PC-9 (cell line): Measurements from ENCODE around the gene LYPD6B. TPM values are rescaled to one million over a fixed set of nuclear protein-coding genes. Genes with fewer than 3 reads are reported as not detected.

ENCODE experiments used
- BruUV-seq: library from RNA; stranded (reverse); fragments of 400-500 nt; replicated peaks from 2 replicates; lab custom pipeline; 2021; lab: Mats Ljungman, UMichigan
- CTCF ChIA-PET: fragments of 300-600 bp; sonication (Branson Sonifier 250); formaldehyde crosslinking; loops from one replicate; lab custom pipeline; 2022; ENCODE audit warnings: antibody characterized with exemption; lab: Charles Lee
- POLR2A ChIA-PET: fragments of 300-600 bp; sonication (Branson Sonifier 250); formaldehyde crosslinking; loops from one replicate; lab custom pipeline; 2022; ENCODE audit warnings: antibody characterized with exemption; ENCODE audit not compliant: unreplicated experiment; lab: Charles Lee
- DNase-seq, 2 experiments: peaks; one replicate each; pipeline versions ENCODE4 v3.0.0 to v3.0.0-alpha.2; 2015 to 2022; ENCODE audit warnings: mixed read lengths in 1 of 2
- H2AFZ ChIP-seq: fragments of 200-600 bp; sonication (generic); 2 replicates; pipeline ENCODE4 v1.8.1; 2017; ENCODE audit warnings: antibody characterized with exemption
- H3F3A ChIP-seq: fragments of 200-600 bp; sonication (generic); 2 replicates; pipeline ENCODE4 v1.8.1; 2017; ENCODE audit warnings: antibody characterized with exemption, mild to moderate bottlenecking, low read depth; ENCODE audit not compliant: insufficient read depth
- H3K27ac ChIP-seq: fragments of 200-600 bp; sonication (generic); 2 replicates; pipeline ENCODE4 v1.6.1; 2016; ENCODE audit warnings: mixed run types
- H3K27me3 ChIP-seq: fragments of 200-600 bp; sonication (generic); 2 replicates; pipeline ENCODE4 v1.6.1; 2016; ENCODE audit warnings: low read depth, mixed run types; ENCODE audit not compliant: insufficient read depth
- H3K36me3 ChIP-seq: fragments of 200-600 bp; sonication (generic); 2 replicates; pipeline ENCODE4 v1.6.1; 2016; ENCODE audit warnings: low read depth, mixed run types
- H3K4me1 ChIP-seq: fragments of 200-600 bp; sonication (generic); replicated peaks from 2 replicates; pipeline ENCODE4 v1.6.1; 2016; ENCODE audit warnings: mixed run types; ENCODE audit not compliant: insufficient read depth
- H3K4me2 ChIP-seq: fragments of 200-600 bp; sonication (generic); 2 replicates; pipeline ENCODE4 v1.6.1; 2017; ENCODE audit warnings: mixed run types
- H3K4me3 ChIP-seq: fragments of 200-600 bp; sonication (generic); 2 replicates; pipeline ENCODE4 v1.6.1; 2016; ENCODE audit warnings: mixed run types
- H3K79me2 ChIP-seq: fragments of 200-600 bp; sonication (generic); 2 replicates; pipeline ENCODE4 v1.6.1; 2017; ENCODE audit warnings: low read depth, mixed run types
- H3K9me2 ChIP-seq: fragments of 200-600 bp; sonication (generic); 2 replicates; pipeline ENCODE4 v1.8.1; 2017; ENCODE audit warnings: mild to moderate bottlenecking; ENCODE audit not compliant: insufficient read depth
- H3K9me3 ChIP-seq: fragments of 200-600 bp; sonication (generic); 2 replicates; pipeline ENCODE4 v1.8.1; 2016; ENCODE audit warnings: low read depth; ENCODE audit not compliant: insufficient read depth
- H4K20me1 ChIP-seq: fragments of 200-600 bp; sonication (generic); 2 replicates; pipeline ENCODE4 v1.8.1; 2017; ENCODE audit not compliant: insufficient read depth
- EZH2 ChIP-seq: fragments of 200-600 bp; sonication (generic); IDR thresholded peaks from 2 replicates; pipeline ENCODE4 v1.8.0; 2017; ENCODE audit warnings: antibody characterized with exemption, low read depth
- intact Hi-C: fragments of 100-400 bp; cut with micrococcal nuclease; formaldehyde crosslinking; loops from one replicate; pipeline ENCODE4 v1.10.0; 2022; ENCODE audit not compliant: unreplicated experiment
- total RNA-seq: library from RNA; stranded (reverse); gene quantifications from 2 replicates; pipeline ENCODE4 v1.2.3, GENCODE V29; 2021
- TF ChIP-seq, protein P1 (sequence below): fragments of 200-600 bp; sonication (generic); conservative IDR thresholded peaks from 2 replicates; pipeline ENCODE4 v1.6.1; 2017; ENCODE audit warnings: mixed run types, antibody characterized with exemption, mild to moderate bottlenecking, moderate library complexity

LYPD6B gene
- total RNA-seq, 1 experiment from 2014 or later = 10.0 TPM

DNA sequence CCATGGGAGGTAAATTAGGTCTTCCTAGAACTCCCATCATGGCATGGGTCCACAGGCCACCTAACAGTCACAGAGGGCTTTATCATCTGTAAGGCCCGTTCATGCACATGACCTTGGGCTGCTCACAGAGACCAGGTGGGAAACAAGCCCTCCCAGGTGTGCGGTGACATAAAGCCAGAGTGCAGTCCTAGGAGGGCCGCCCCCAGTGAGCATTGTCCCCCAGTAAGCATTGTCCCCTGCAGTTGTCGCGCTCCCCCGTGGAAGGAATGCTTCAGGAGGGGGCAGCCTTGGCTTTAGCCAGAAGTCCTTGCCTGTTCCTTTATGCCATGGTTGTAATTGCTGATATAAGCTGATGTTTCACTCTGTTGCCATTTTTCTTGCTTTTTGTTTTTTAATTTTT lies 41.7 kb upstream of the LYPD6B start:
- H3K27me3 ChIP-seq = no peaks in the 10 kb centered on the region
- no peaks in the 10 kb centered on the region for H3F3A ChIP-seq
- no peak overlapping the region for H2AFZ ChIP-seq
- DNase-seq = no peak
- ChIA-PET CTCF (no interaction called here), POLR2A (no interaction called here)
- H3K27ac ChIP-seq = no peak overlapping the region
- no peak overlapping the region for H3K4me3 ChIP-seq
- TF ChIP-seq, protein P1, sequence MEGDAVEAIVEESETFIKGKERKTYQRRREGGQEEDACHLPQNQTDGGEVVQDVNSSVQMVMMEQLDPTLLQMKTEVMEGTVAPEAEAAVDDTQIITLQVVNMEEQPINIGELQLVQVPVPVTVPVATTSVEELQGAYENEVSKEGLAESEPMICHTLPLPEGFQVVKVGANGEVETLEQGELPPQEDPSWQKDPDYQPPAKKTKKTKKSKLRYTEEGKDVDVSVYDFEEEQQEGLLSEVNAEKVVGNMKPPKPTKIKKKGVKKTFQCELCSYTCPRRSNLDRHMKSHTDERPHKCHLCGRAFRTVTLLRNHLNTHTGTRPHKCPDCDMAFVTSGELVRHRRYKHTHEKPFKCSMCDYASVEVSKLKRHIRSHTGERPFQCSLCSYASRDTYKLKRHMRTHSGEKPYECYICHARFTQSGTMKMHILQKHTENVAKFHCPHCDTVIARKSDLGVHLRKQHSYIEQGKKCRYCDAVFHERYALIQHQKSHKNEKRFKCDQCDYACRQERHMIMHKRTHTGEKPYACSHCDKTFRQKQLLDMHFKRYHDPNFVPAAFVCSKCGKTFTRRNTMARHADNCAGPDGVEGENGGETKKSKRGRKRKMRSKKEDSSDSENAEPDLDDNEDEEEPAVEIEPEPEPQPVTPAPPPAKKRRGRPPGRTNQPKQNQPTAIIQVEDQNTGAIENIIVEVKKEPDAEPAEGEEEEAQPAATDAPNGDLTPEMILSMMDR = no peak
- no peak for TF ChIP-seq EZH2
- H3K4me1 ChIP-seq = no peaks in the 10 kb centered on the region
- intact Hi-C loops = no loop called here
- no peaks in the 10 kb centered on the region for H3K9me3 ChIP-seq
- BruUV-seq = no TSS peak
- no peaks in the 10 kb centered on the region for H3K79me2 ChIP-seq
- H4K20me1 ChIP-seq = no peaks in the 10 kb centered on the region
- no peaks in the 10 kb centered on the region for H3K9me2 ChIP-seq
- no peak overlapping the region for H3K4me2 ChIP-seq
- H3K36me3 ChIP-seq = no peaks in the 10 kb centered on the region

DNA sequence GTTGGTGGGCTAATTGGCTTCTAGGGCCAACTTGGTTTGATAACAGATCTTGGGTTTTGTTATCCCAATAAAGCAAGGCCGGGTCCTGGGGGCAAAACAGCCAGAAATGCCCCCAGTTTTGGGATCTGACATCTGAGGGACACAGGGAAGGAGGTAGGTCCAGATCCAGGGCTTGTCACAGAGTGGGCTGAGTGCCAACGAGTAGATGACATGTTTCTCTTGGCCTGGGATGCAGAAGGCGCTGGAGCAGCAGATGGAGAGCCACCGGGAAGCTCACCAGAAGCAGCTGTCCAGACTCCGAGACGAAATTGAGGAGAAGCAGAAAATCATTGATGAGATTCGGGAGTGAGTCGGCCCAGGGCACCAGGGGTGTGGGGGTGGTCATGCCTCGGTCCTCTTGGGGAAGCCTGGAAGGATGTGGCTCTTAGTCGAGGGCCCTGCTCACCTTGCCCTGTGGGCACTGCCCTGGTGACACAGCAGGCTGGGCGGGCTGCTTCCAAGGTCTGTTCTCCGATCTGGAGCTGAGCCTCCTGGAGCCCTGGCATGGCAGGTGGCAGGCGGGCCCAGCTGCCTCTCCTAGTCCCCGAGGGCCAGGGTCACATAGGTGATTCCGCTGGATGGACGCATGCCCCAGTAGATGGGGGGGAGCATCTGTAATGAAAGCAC lies 40.2 kb upstream of the LYPD6B start:
- Histone ChIP-seq H2AFZ (no peak overlapping the region), H3K27me3 (no peaks in the 10 kb centered on the region), H3K79me2 (no peaks in the 10 kb centered on the region), H3K4me2 (no peak overlapping the region), H3K4me1 (no peaks in the 10 kb centered on the region), H3F3A (no peaks in the 10 kb centered on the region), H3K9me2 (no peaks in the 10 kb centered on the region), H4K20me1 (no peaks in the 10 kb centered on the region), H3K27ac (no peak overlapping the region), H3K36me3 (no peaks in the 10 kb centered on the region), H3K9me3 (no peaks in the 10 kb centered on the region), H3K4me3 (no peak overlapping the region)
- no TSS peak for BruUV-seq
- intact Hi-C loops = no loop called here
- TF ChIP-seq, protein P1 = no peak
- TF ChIP-seq EZH2 = no peak
- ChIA-PET POLR2A (no interaction called here), CTCF (interaction anchor here (0.7 kb wide), 1 partner anchor 546 kb away, joined by 5 read pairs; no protein-coding TSS in a partner anchor)
- DNase-seq = no peak

DNA sequence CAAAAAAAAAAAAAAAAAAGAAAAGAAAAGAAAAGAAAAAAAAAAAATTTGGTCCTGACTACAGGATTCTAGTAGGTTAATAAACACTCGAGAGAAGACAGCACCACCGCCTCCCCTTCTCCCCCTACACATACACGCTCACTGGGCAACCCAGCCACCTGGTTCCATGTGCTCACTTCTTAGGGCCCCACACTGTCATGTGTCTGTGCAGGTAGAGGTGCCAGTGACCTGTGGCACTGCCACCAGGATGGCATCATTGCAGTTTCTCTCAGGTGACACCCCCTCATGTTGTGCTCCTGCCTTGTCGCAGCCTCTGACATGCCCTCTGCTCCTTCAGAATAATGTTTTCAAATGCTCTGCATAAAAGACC lies 39.7 kb upstream of the LYPD6B start:
- CTCF ChIA-PET = interaction anchor here (0.7 kb wide), 1 partner anchor 546 kb away, joined by 5 read pairs; no protein-coding TSS in a partner anchor
- Histone ChIP-seq H3K4me2 (no peak overlapping the region), H3K36me3 (no peaks in the 10 kb centered on the region), H3F3A (no peaks in the 10 kb centered on the region), H3K4me3 (no peak overlapping the region), H3K9me3 (no peaks in the 10 kb centered on the region), H3K4me1 (no peaks in the 10 kb centered on the region), H3K9me2 (no peaks in the 10 kb centered on the region), H3K27ac (no peak overlapping the region), H2AFZ (no peak overlapping the region), H3K79me2 (no peaks in the 10 kb centered on the region), H3K27me3 (no peaks in the 10 kb centered on the region), H4K20me1 (no peaks in the 10 kb centered on the region)
- intact Hi-C loops = no loop called here
- no peak for DNase-seq
- POLR2A ChIA-PET = no interaction called here
- no TSS peak for BruUV-seq
- TF ChIP-seq, protein P1 = no peak
- TF ChIP-seq EZH2 = no peak
